ENCODE measurements around the gene CCDC137. TPM values are rescaled to one million over a fixed set of nuclear protein-coding genes. Genes with fewer than 3 reads are reported as not detected.

Gene CCDC137
- total RNA-seq, 2 experiments from 2014 or later: 54.8 to 63.3 TPM

- no peak for DNase-seq
- Mint-ChIP-seq H3K9me3 (no peaks in the 10 kb centered on the region), H3K27ac (no peak overlapping the region)
Measured at GRCh38 chr17:81644976-81645952, 21.3 kb upstream of the CCDC137 start.

GRCh38 chr17:81646869-81647600, 19.5 kb upstream of the CCDC137 start:
- H3K9me3 Mint-ChIP-seq: no peaks in the 10 kb centered on the region

More at GRCh38 chr17:81644976-81645952, 21.3 kb upstream of the CCDC137 start:
- peaks cover 23% of the 10 kb centered on the region for H3K27me3 Mint-ChIP-seq
- H3K4me1 Mint-ChIP-seq: no peaks in the 10 kb centered on the region
- H3K36me3 Mint-ChIP-seq: no peaks in the 10 kb centered on the region
- H3K4me3 Mint-ChIP-seq: no peak overlapping the region

GRCh38 chr17:81647640-81648012, 18.9 kb upstream of the CCDC137 start:
- Mint-ChIP-seq H3K4me3 (no peak overlapping the region), H3K9me3 (no peaks in the 10 kb centered on the region)

More at GRCh38 chr17:81646869-81647600, 19.5 kb upstream of the CCDC137 start:
- H3K27me3 Mint-ChIP-seq: peaks cover 23% of the 10 kb centered on the region
- H3K36me3 Mint-ChIP-seq: no peaks in the 10 kb centered on the region
- H3K27ac Mint-ChIP-seq: no peak overlapping the region
- no peak for DNase-seq
- no peak overlapping the region for H3K4me3 Mint-ChIP-seq
- peaks cover 2% of the 10 kb centered on the region for H3K4me1 Mint-ChIP-seq

GRCh38 chr17:81648013-81648706, 18.4 kb upstream of the CCDC137 start:
- no peaks in the 10 kb centered on the region for H3K36me3 Mint-ChIP-seq

More at GRCh38 chr17:81647640-81648012, 18.9 kb upstream of the CCDC137 start:
- peaks cover 23% of the 10 kb centered on the region for H3K27me3 Mint-ChIP-seq
- H3K4me1 Mint-ChIP-seq: peaks cover 2% of the 10 kb centered on the region
- no peak for DNase-seq
- no peaks in the 10 kb centered on the region for H3K36me3 Mint-ChIP-seq
- H3K27ac Mint-ChIP-seq: no peak overlapping the region

GRCh38 chr17:81648707-81649085, 17.8 kb upstream of the CCDC137 start:
- no peak for DNase-seq

More at GRCh38 chr17:81648013-81648706, 18.4 kb upstream of the CCDC137 start:
- peaks cover 2% of the 10 kb centered on the region for H3K4me1 Mint-ChIP-seq
- H3K4me3 Mint-ChIP-seq: no peak overlapping the region
- H3K9me3 Mint-ChIP-seq: no peaks in the 10 kb centered on the region
- DNase-seq: no peak
- no peak overlapping the region for H3K27ac Mint-ChIP-seq
- H3K27me3 Mint-ChIP-seq: peaks cover 23% of the 10 kb centered on the region

GRCh38 chr17:81650951-81651350, 15.6 kb upstream of the CCDC137 start:
- peaks cover 26% of the 10 kb centered on the region for H3K27me3 Mint-ChIP-seq
- H3K4me3 Mint-ChIP-seq: no peak overlapping the region
- H3K4me1 Mint-ChIP-seq: peaks cover 9% of the 10 kb centered on the region
- H3K27ac Mint-ChIP-seq: no peak overlapping the region
- H3K9me3 Mint-ChIP-seq: no peaks in the 10 kb centered on the region
- no peak for DNase-seq
- H3K36me3 Mint-ChIP-seq: no peaks in the 10 kb centered on the region

More at GRCh38 chr17:81648707-81649085, 17.8 kb upstream of the CCDC137 start:
- Mint-ChIP-seq H3K4me3 (no peak overlapping the region), H3K27me3 (peaks cover 26% of the 10 kb centered on the region), H3K27ac (no peak overlapping the region), H3K9me3 (no peaks in the 10 kb centered on the region), H3K36me3 (no peaks in the 10 kb centered on the region), H3K4me1 (peaks cover 7% of the 10 kb centered on the region)

- H3K4me3 Mint-ChIP-seq: peak overlapping the region; percentile 5
- no peak overlapping the region for H3K27ac Mint-ChIP-seq
- DNase-seq: no peak
- H3K27me3 Mint-ChIP-seq: peaks cover 26% of the 10 kb centered on the region
- no peaks in the 10 kb centered on the region for H3K9me3 Mint-ChIP-seq
- H3K4me1 Mint-ChIP-seq: peaks cover 9% of the 10 kb centered on the region
- H3K36me3 Mint-ChIP-seq: no peaks in the 10 kb centered on the region
Measured at GRCh38 chr17:81651692-81652091, 14.8 kb upstream of the CCDC137 start.

- H3K9me3 Mint-ChIP-seq: no peaks in the 10 kb centered on the region
- H3K4me1 Mint-ChIP-seq: peaks cover 13% of the 10 kb centered on the region
- DNase-seq: peak; percentile 39
- peaks cover 18% of the 10 kb centered on the region for H3K27me3 Mint-ChIP-seq
- H3K27ac Mint-ChIP-seq: peak overlapping the region; percentile 69
- peak overlapping the region; percentile 83 for H3K4me3 Mint-ChIP-seq
- H3K36me3 Mint-ChIP-seq: no peaks in the 10 kb centered on the region
Measured at GRCh38 chr17:81652906-81653771, 13.4 kb upstream of the CCDC137 start.

- no peak for DNase-seq
- Mint-ChIP-seq H3K4me3 (no peak overlapping the region), H3K27ac (no peak overlapping the region), H3K27me3 (peaks cover 4% of the 10 kb centered on the region), H3K4me1 (peaks cover 13% of the 10 kb centered on the region), H3K9me3 (no peaks in the 10 kb centered on the region), H3K36me3 (no peaks in the 10 kb centered on the region)
Measured at GRCh38 chr17:81655378-81656117, 11.0 kb upstream of the CCDC137 start.

- peaks cover 4% of the 10 kb centered on the region for H3K27me3 Mint-ChIP-seq
Measured at GRCh38 chr17:81656118-81656743, 10.3 kb upstream of the CCDC137 start, which contains the start of gene PDE6G. TSS of gene PDE6G (minus strand) at chr17:81656542. CDS start at chr17:81653305, 3,237 bp downstream.

GRCh38 chr17:81656835-81657234, 9.7 kb upstream of the CCDC137 start:
- H3K4me1 Mint-ChIP-seq: peaks cover 12% of the 10 kb centered on the region
- peaks cover 4% of the 10 kb centered on the region for H3K27me3 Mint-ChIP-seq
- H3K27ac Mint-ChIP-seq: no peak overlapping the region

More at GRCh38 chr17:81656118-81656743, 10.3 kb upstream of the CCDC137 start, which contains the start of gene PDE6G:
- Mint-ChIP-seq H3K4me1 (peaks cover 13% of the 10 kb centered on the region), H3K4me3 (no peak within 1 kb of the TSS), H3K9me3 (no peaks in the 10 kb centered on the region), H3K27ac (no peak within 1 kb of the TSS), H3K36me3 (no peaks in the 10 kb centered on the region)
- DNase-seq: no peak

GRCh38 chr17:81659038-81659437, 7.5 kb upstream of the CCDC137 start:
- DNase-seq: no peak
- H3K9me3 Mint-ChIP-seq: no peaks in the 10 kb centered on the region
- no peaks in the 10 kb centered on the region for H3K27me3 Mint-ChIP-seq
- no peak overlapping the region for H3K4me3 Mint-ChIP-seq
- H3K36me3 Mint-ChIP-seq: peaks cover under 1% of the 10 kb centered on the region
- no peak overlapping the region for H3K27ac Mint-ChIP-seq
- H3K4me1 Mint-ChIP-seq: peaks cover 15% of the 10 kb centered on the region

More at GRCh38 chr17:81656835-81657234, 9.7 kb upstream of the CCDC137 start:
- H3K4me3 Mint-ChIP-seq: no peak overlapping the region
- no peaks in the 10 kb centered on the region for H3K36me3 Mint-ChIP-seq
- H3K9me3 Mint-ChIP-seq: no peaks in the 10 kb centered on the region
- no peak for DNase-seq

- H3K9me3 Mint-ChIP-seq: no peaks in the 10 kb centered on the region
- peaks cover 25% of the 10 kb centered on the region for H3K4me1 Mint-ChIP-seq
- H3K4me3 Mint-ChIP-seq: no peak overlapping the region
- no peak for DNase-seq
- H3K36me3 Mint-ChIP-seq: peaks cover 15% of the 10 kb centered on the region
- no peaks in the 10 kb centered on the region for H3K27me3 Mint-ChIP-seq
- no peak overlapping the region for H3K27ac Mint-ChIP-seq
Measured at GRCh38 chr17:81660441-81660840, 6.1 kb upstream of the CCDC137 start.
